ENCODE results near the gene ZNF430.
"Not testable (repeated sequence)": the region's sequence is repeated elsewhere in the genome, so short reads cannot be mapped to it uniquely, and the experiment has no call there.

The ZNF430 gene

GRCh38 chr19:21020298-21021227 is at the start of gene ZNF430:
TSS of gene ZNF430 (plus strand) at chr19:21020657. CDS start at chr19:21020801, 144 bp downstream.
- DNase-seq = peak; percentile 99

GRCh38 chr19:20992788-20993187 is 27.7 kb upstream of the ZNF430 start:
- not testable (repeated sequence) for DNase-seq

- DNase-seq = peak; percentile 95
Observed at GRCh38 chr19:20999731-21000352, 20.6 kb upstream of the ZNF430 start.

- DNase-seq = not testable (repeated sequence)
Observed at GRCh38 chr19:21021238-21021637, 781 bp downstream of the ZNF430 start.

GRCh38 chr19:21022996-21023395 is 2.5 kb downstream of the ZNF430 start:
- DNase-seq = no peak

- no peak for DNase-seq
Observed at GRCh38 chr19:21023901-21024300, 3.4 kb downstream of the ZNF430 start.

GRCh38 chr19:21028969-21029268 is 8.5 kb downstream of the ZNF430 start:
- DNase-seq = no peak

- no peak for DNase-seq
Observed at GRCh38 chr19:21045028-21045427, 24.6 kb downstream of the ZNF430 start.

- DNase-seq = no peak
Observed at GRCh38 chr19:21046489-21046888, 26.0 kb downstream of the ZNF430 start.

- no peak for DNase-seq
Observed at GRCh38 chr19:21047716-21048115, 27.3 kb downstream of the ZNF430 start.

- DNase-seq = no peak
Observed at GRCh38 chr19:21052902-21053301, 32.4 kb downstream of the ZNF430 start.

- no peak for DNase-seq
Observed at GRCh38 chr19:21065336-21065735, 44.9 kb downstream of the ZNF430 start.

GRCh38 chr19:21082011-21082975 is 61.8 kb downstream of the ZNF430 start, which contains the start of gene ZNF714:
TSS of gene ZNF714 (plus strand) at chr19:21082203. CDS start at chr19:21098269, 16,066 bp downstream.
- peak; percentile 98 for DNase-seq

- peak; percentile 13 to 65 for DNase-seq
Observed at GRCh38 chr19:21084343-21084742, 63.9 kb downstream of the ZNF430 start.

GRCh38 chr19:21087871-21088270 is 67.4 kb downstream of the ZNF430 start:
- no peak for DNase-seq

- DNase-seq = no peak
Observed at GRCh38 chr19:21092109-21092508, 71.7 kb downstream of the ZNF430 start.

GRCh38 chr19:21094347-21095025 is 74.0 kb downstream of the ZNF430 start:
- no peak for DNase-seq

- no peak for DNase-seq
Observed at GRCh38 chr19:21098291-21098690, 77.8 kb downstream of the ZNF430 start.

- no peak for DNase-seq
Observed at GRCh38 chr19:21101521-21102242, 81.2 kb downstream of the ZNF430 start.

- DNase-seq = no peak
Observed at GRCh38 chr19:21109116-21109515, 88.7 kb downstream of the ZNF430 start.

All from NCI-H524 (cell line).